Esophagus squamous epithelium (tissue), 4 donors: ENCODE measurements around the gene SPECC1L.

Experiments used
- CTCF ChIP-seq, 6 experiments: fragments of 450-650 bp in 4 of 6; fragments of 200-600 bp in 2 of 6; sonication (generic) in 2 of 6; IDR thresholded peaks; one replicate each; pipeline ENCODE4 v1.5.1; 2016 to 2019; ENCODE audit warnings: antibody characterized with exemption in 6 of 6, mild to moderate bottlenecking in 4 of 6, moderate library complexity in 4 of 6
- POLR2A ChIP-seq, 4 donors: fragments of 450-650 bp; IDR thresholded peaks; one replicate each; pipeline ENCODE4 v1.6.1; 2017; ENCODE audit warnings: antibody characterized with exemption in 4 of 4, mild to moderate bottlenecking in 4 of 4, moderate library complexity in 3 of 4

DNA sequence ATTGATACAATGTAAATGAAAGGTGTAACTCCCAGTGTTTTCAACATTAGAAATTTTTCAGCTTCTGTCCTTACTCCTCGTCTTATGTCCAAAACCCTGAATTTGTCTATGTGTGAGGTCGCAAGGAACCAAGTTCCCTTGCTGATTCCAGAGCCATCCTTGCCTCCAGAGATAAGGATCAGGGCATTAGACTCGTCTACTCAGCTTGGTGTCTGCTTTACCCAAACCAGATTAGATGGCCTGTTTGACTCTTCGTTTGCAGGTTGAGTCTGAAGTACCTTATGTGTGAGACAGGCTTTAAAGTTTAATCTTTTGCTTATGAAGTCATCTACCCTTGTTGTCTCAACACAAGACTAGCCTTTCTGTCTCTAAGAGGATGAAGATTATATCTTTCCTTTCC lies 55.6 kb downstream of the SPECC1L start:
- no peak for TF ChIP-seq CTCF (IDR thresholded peaks at IDR 0.05)
- no peak for TF ChIP-seq POLR2A (IDR thresholded peaks at IDR 0.05)
